Activated naive CD8-positive, alpha-beta T cell treated with anti-CD3 and anti-CD28 coated beads, Interleukin-2, amount 50 U/mL, for 16 hours (primary cell): ENCODE results near the gene CXCL5.
"Not testable (repeated sequence)": the region's sequence is repeated elsewhere in the genome, so short reads cannot be mapped to it uniquely, and the experiment has no call there.

ENCODE experiments used
- DNase-seq: peaks from one replicate; pipeline ENCODE4 v3.0.0-alpha.2; 2020; ENCODE audit warnings: low read depth, low spot score

The CXCL5 gene

DNA sequence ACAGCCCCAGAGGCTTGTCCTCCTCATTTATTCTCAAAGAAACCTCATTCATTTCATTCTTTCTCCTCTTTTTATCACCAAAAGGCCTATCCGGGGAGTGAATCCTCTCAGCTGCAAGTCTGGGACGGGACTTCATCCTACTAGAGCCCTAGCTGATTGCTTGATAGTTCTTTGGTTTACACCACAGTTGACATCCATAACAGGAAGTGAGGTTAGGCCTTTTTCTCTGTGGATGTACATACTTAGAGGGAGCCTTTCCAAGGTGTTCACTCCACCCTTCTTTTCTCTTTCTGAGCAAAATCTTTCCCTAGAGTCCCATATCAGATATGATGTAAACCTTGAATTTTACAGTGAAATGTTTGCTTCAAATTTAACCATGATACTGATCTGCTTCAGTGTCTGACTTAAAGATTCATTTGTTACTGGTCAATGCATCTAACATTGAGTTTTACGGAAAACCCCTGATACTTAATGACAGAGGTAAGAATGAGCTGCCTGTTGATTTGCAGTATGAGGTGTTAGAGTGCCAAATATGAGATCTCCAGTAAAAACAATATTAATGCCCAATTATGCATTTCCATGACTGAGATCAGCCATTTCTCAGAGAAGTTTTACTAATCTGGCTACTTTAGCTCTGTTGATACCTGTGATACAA, 16.8 kb upstream of the CXCL5 start:
- DNase-seq, result no peak

DNA sequence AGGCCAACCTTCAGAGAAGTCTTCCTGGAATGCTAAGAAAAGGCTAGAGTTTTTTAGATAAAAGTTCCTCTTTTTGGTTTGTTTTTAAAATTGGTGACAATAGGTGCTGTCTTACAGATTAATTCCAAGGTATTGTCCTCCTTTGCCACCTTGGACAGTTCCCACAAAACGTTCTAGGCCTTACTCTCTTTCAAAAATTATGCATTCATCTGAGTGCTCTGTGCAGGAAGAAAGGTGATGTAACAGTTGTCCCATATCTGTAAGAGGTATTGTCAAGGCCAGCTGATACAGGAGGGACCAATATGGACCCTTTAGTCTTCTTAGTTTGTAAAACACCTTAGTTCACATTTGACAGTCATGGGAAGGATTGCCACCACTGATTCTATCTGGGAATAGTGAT, 15.9 kb upstream of the CXCL5 start:
- DNase-seq, result no peak

DNA sequence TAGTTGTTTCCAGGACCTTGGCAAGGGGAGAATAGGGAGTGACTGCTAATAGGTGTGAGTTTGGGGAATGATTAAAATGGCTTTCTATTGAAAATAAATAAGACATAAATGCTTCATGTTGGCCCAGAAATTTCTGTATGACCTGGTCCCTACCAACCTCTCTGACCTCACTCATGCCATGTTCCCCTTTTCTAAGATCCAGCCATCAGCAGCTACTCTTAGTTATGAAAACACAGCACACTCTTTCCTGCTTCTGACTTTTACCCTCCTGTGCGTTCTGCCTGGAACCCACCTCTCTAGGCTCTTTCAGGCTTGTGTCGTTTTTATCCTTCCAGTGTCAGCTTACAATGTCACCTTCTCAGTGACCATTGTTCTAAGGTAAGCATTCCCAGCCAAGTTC, 14.8 kb upstream of the CXCL5 start:
- no peak for DNase-seq

DNA sequence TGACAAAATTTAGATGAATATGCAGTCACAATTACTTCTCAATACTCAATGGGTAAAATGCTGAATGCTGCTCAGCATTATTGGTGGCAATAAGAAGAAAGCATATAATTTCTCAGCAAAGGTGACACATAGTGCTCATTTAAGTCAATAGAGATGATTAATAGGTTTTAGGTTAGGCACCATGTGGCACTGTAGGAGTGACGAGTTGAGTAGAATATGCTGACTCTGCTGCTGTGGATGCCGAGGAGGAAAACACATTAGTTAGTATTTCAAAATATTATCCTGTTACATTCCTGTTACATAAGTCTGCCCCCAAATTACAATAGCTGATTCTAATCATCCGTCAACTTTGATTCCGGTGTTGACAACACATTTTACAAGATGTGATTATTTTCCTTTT, 13.7 kb upstream of the CXCL5 start:
- no peak for DNase-seq

DNA sequence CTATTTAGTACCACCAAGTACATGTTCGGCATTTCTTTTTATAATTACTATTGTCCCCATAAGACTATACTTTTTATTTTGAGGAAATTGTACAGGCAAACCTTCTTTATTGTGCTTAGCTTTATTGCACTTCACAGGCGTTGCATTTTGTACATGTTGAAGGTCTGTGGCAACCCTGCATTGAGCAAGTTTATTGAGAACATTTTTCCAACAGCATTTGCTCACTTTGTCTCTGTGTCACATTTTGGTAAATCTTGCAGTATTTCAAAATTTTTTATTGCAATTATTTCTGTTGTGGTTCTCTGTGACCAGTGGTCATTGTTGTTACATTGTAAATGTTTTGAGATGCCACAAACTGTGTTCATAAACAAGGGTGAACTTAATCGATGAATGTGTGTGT, 10.8 kb upstream of the CXCL5 start:
- no peak for DNase-seq

DNA sequence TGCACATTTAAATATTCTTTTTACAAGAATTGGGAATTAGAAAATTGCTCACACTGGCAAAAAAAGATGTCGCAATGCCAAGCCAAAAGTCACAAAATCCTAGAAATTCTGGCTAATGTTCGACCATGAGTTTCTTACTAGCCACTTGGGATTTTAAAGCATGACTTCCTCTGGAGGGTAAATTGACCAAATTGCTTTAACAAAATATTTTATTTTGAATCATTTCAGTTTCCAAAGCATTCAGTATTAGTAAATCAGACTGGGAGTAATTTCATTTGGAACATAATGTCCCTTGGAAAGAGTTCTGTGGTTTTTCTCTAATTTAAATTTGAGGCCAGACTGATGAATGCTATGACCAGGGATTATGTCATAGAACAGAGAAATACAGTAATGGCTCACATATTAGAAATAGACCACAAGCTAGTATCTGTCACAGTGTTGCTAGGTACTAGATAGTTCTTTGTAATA, 7.6 kb upstream of the CXCL5 start:
- DNase-seq, result no peak

DNA sequence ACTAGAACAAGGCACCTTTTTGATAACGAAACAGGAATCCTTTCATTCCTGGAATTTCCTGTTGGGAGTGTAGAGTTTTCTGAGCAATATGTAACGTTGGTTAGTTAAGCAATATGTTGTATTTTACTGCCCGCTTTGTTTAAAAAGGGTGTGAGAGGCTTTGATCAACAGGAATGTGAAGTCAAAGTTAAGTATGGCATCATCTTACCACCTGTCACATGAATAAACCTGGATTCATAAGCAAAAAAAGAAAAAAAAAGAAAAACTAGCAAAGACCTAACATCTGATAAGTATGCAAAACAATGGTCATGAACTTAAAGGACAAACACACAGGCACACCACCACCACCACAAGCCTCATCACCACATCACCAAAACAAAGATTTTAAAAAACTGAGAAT, 7.1 kb upstream of the CXCL5 start:
- DNase-seq, result no peak

DNA sequence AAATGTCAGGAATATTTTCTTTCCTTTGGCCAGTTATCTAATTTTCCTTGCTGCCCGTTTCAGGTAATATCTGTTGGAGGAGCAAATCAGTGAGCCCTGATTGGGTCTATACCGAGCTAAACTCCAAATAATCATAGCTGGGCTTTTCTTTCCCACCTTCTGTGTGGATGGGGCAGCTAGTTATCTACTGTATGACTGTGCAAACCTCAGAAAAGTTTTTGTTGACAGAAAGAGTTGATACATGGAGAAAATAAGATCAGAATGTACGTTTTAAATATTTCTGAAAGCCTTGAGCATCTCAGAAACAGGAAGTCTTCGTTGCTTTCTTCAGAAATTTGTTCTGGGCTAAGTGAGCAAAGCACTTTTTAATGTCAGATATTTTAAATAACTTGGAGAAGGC, 6.2 kb upstream of the CXCL5 start:
- DNase-seq, result no peak

DNA sequence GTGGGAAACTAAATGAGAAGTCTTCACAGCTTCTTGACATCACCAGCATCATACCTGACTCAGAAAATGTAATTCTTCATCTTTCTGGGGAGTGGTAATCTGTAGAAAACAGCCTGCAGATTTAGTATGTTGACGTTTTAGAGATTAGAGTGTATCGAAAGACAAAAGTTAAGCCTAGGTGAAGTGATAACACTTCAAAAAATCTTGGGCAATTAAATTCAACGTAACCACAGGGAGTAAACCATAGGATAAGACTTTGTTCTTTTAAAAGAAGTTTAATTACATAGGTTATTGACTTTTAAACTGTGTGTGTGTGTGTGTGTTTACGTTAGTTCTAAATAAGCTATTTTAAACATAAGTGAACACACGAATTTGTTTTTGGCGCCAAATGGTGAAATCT, 1.8 kb upstream of the CXCL5 start:
- no peak for DNase-seq

DNA sequence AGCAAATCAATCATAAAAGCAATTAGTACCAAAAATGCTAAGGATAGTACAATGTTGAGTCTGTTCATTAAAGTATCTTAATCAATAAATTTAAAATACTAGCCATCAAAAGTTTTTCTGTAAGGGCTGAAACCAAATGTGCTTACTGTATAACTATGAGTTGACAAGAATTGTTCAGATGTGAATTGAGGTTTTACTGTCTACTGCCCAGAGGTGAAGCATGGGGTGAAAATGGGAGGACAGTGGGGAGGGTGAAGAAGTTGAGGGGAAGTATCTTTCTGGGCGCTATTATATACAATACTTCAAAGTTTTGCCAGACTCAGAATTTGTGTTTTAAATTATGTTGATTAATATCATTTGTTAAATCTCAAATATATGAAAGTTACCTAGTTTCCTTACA, 6.4 kb downstream of the CXCL5 start:
- DNase-seq, result no peak

DNA sequence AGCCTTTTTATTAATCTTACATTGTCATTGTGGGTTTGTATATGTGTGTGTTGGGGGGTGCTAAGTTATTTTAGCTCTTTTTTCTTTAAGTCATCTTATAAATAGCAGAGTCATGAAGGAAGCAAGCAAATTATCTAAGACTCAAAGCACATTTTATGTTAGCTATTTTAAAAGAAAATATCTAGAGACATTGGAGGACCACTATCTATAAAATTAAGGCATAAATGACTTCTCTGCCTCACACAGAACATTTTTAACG, 6.8 kb downstream of the CXCL5 start:
- DNase-seq, result no peak

DNA sequence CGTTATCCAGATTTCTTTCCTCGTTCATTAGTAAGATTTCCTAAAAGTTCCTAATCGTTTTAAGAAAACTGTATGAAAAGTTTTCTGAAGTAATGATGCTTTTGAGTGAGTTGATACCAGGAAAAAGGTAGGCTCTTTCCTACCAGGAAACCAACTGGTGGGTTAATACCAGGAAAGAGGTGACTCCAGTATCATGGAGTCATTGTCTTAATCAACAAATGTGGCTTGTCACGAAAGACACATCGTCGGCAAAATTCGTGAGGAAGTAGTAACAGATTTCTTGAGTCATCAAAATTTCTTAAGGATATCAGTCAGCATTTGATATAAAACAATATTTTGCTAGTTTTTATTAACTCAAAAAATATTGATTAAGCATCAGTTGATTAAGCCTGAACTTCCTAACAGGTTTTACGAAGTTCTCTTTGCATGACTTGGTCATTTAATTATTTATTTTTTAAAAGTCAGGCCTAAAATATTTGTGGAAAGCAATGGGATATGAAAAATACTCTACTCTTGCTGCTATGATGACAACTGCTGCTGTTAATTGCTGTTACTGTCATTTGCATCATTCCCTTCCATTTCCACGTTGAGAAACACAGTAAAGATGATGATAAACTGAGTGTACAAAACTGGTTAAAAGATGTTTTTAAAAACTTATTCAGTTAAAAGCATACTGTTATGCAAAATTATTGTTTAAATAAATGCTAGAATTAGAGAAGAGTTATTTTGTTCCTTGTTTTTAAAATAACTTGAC, 7.3 kb downstream of the CXCL5 start:
- no peak for DNase-seq

DNA sequence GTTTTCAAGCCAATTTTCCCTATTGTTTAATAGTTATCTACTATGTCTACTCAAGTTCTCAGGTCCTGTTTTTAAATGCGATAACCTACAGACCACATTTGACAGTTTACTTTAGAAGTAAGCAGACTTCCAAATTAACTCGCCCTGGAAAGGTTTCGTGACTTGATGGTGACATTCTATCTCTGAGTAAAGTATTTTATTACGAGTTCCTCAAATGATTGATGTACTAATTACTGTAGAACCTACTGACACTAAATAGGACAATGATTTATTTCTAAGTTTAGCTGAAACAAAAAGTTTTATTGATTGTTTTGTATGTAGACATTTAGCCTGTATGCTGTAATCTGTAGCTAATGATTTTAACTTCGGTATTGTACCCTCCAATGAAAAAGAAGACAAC, 8.5 kb downstream of the CXCL5 start:
- no peak for DNase-seq

DNA sequence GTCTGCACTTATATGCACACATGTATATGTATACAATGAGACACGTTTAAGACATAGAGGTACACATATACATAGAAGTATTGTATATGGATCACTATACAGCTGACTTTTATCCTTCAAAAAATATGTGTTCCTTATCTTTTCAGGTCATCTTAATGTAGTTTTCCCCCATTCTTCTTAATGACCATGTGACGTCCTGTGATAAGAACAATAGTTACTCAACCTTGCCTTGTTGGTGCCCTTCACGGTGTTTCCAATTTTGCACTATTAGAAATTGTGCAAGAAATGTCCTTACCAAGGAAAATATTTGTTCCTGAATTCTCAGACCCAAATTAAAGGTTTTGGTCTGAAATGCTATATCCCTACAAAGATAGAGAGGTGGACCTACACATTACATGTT, 9.4 kb downstream of the CXCL5 start:
- no peak for DNase-seq

DNA sequence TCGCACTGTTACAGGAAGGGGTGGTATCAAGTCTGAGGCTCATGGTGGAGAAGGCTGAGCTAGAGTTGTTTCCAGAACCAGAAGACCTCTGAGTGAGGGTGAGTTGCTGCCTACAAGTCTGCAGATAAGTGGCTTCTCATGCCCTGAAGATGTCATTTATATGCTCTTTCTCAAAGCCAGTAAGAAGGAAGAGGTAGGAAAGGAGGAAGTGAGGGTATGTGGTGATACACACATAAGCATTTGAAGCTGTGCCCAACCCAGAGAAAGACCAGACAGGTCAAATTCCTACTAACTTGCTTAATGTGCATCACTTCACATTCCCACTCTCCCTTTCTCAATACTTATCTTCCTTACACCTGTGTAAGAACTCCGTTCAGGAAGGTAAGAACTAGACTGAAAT, 10.4 kb downstream of the CXCL5 start, which contains the start of gene PPBP:
Gene PPBP, minus strand, starts transcription at position 130 of the 400 bp plus-strand sequence. Its CDS starts 87 bp downstream, at position 43.
- DNase-seq, result no peak

DNA sequence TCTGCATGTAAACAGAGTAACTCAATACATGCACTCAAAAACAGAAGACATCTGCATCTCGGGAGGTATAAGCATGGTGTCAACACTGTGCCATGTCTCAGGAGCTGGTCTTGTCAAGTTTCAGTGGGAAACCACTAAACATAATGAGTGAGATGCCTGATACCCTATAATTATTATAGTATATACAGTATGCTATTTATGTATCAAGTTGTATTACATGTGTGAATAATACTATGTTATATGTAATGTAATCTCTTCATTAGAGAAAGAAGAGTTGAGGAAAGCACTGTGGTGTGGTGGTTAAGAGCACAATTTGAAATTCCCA, 13.0 kb downstream of the CXCL5 start:
- no peak for DNase-seq

DNA sequence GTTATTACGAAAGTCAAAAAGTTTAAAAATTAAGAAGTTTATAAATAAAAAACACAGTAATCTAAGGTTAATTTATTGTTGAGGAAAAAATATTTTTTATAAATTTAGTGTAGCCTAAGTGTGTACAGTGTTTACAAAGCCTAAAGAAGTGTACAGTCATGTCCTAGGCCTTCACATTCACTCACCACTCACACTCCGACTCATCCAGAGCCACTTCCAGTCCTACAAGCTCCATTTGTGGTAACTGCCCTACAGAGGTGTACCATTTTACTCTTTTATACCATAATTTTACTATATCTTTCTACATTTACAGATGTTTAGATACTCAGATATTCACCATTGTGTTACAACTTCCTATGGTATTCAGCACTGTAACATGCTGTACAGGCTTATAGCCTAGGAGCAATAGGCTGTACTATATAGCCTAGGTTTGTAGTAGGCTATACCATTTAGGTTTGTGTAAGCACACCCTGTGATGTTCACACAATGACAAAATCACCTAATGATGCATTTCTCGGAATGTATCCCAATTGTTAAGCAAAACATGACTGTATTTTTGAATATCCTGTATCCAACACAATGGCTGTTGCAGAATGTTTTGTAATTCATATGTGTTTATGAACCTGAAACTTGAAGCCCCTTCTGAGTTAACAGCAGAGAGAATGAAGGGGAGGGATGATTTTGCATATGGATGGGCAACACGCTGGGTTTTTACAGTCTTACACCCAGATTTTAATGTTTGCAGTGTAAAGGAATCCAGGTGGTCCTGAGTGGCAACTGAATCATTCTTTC, 13.5 kb downstream of the CXCL5 start:
- no peak for DNase-seq

DNA sequence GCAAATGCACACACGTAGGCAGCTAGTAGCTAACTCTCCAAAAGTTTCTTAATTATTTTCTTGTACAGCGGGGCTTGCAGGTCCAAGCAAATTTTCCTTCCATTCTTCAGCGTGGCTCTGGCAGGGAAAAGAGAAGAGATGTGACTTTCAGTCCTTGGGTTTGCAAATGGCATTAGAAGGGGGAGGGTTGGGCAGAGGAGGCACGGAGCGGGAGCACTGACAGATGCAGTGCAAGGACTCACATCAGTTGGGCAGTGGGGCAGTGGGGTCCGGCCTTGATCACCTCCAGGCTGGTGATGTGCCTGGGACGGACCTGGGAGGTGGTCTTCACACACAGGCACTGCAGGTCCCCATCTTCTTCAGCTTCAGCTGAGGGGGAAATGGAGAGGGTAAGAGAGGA, 17.3 kb downstream of the CXCL5 start:
- DNase-seq, result not testable (repeated sequence)

DNA sequence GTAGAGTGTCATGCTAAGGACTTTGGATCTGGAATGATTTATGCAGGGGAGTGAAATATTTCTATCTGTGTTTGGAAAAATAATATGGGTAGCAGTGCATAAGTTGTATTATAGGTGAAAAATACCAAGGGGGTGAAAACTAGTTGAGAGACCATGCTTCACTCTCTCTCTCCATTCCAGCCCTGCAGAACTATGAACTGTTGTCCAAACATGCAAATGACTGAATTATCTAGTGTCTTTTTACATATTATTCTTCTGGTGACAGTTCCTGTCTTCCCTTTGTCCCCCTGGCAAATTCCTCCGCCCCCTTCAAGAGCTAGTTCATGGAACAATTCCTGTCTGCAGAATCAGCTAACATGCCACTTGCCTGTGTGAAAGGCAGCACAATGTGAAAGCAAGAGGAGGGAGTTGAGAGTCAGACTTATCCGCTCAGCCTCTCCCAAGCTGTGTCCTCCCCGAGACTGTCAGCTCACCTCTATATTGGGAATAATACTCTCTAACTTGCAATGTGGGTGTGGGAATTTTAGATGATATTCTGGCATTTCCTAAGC, 19.0 kb downstream of the CXCL5 start:
- no peak for DNase-seq

DNA sequence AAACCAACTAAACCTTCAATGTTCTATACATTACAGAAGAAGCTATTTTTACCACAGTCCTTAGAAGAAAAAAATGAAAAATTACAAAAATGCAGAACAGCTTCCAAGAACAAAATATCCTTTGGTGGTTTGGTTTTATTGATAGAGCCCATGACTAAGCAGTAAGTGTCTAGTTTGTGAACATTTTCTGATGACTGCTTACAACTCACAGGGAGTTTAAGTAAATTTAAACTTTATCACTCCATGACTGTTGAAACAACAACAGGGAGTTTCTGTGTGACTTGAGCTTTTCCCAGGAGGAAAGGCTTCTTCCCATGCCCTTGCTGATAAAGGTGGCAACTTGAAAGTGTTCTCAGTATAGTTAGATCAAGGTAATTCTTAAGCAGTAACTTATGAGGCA, 19.6 kb downstream of the CXCL5 start:
- no peak for DNase-seq

DNA sequence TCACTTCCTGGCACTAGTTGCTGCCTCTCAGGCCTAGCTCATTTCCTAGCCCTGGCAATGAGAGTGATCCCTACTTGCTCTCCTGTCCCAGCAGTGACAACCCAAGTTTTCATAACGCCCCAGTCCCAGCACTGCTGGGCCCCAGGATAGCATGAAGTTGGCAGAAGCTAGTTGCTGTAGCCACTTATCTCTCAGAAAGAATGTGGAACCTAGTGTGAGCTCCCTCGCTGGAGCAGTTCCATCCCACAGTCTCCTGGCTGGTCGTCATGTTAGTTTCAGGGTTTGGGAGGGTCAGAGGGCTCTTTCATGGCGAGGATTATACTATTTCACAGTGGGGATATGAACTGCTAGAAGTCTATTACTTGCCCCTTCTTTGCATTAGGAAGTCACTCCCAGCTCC, 21.8 kb downstream of the CXCL5 start:
- DNase-seq, result no peak

DNA sequence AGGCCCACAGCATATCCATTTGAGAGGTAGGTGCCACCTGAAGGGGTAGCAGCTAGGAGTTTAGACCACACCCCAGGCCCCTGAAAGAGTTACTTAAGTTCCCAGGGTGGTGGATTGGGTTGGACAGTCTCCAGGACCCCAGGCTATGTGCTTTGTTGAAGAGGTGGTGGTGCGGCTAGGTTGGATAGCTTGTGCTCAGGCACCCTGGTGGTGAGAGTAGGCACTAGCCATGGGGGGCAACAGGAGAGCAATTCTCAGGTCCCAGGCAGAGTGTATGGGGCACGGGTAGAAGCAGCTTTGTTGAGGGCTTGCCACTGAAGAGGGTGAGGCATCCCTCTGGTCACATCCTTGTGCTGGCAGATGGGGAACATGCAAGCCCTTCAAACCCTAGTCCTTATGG, 22.3 kb downstream of the CXCL5 start:
- no peak for DNase-seq

DNA sequence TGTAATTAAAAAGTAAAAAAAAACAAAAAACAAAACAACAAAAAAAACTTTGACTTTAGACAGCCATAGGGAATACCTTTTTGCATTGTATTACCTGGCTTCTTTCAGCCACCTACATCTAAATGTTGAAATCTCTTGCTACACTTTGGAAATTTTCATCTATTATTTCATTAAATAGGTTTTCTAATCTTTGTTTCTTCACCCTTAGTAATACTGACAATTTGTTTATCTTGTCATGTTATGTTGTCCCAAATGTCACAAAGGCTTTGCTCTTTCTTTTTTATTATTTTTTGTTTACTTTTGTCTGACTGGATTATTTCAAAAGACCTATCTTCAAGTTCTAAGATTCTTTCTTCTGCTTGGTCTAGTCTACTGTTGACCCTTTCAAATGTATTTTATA, 24.1 kb downstream of the CXCL5 start:
- no peak for DNase-seq
